Liver (tissue), 9 donors: ENCODE data around the gene SAFB. TPM values are rescaled to one million over a fixed set of nuclear protein-coding genes. Genes with fewer than 3 reads are reported as not detected.

Experiments
- DNase-seq: peaks from one replicate; pipeline ENCODE4 v3.0.0-alpha.2; 2017; ENCODE audit warnings: low spot score
- H3K27ac ChIP-seq, 2 donors: one replicate each; pipeline ENCODE4 v1.7.0; 2013; ENCODE audit warnings: inconsistent platforms in 2 of 2, low read length in 2 of 2, control low read depth in 1 of 2, low read depth in 1 of 2, mild to moderate bottlenecking in 1 of 2
- H3K27me3 ChIP-seq, 4 donors: one replicate each; pipeline versions ENCODE4 v1.6.1 to v1.7.0; 2013; ENCODE audit warnings: low read length in 3 of 4, inconsistent platforms in 1 of 4, mild to moderate bottlenecking in 1 of 4, moderate library complexity in 1 of 4; ENCODE audit not compliant: control insufficient read depth in 4 of 4, insufficient read depth in 4 of 4
- H3K36me3 ChIP-seq, 4 donors: one replicate each; pipeline versions ENCODE4 v1.6.1 to v1.7.0; 2013; ENCODE audit warnings: low read length in 3 of 4, mild to moderate bottlenecking in 3 of 4, low read depth in 1 of 4, moderate library complexity in 1 of 4; ENCODE audit not compliant: control insufficient read depth in 4 of 4, insufficient read depth in 3 of 4
- H3K4me1 ChIP-seq, 4 donors: one replicate each; pipeline versions ENCODE4 v1.6.1 to v1.7.0; 2013; ENCODE audit warnings: low read length in 3 of 4, mild to moderate bottlenecking in 3 of 4, moderate library complexity in 1 of 4; ENCODE audit not compliant: control insufficient read depth in 4 of 4, insufficient read depth in 4 of 4
- H3K4me3 ChIP-seq, 3 donors: one replicate each; pipeline versions ENCODE4 v1.6.1 to v1.7.0; 2013; ENCODE audit warnings: low read length in 3 of 3, control low read depth in 1 of 3, low read depth in 1 of 3, mild to moderate bottlenecking in 1 of 3
- H3K9ac ChIP-seq, 2 donors: one replicate each; pipeline ENCODE4 v1.7.0; 2013; ENCODE audit warnings: low read length in 2 of 2, mild to moderate bottlenecking in 2 of 2, moderate library complexity in 2 of 2, control low read depth in 1 of 2, low read depth in 1 of 2
- H3K9me3 ChIP-seq, 4 donors: one replicate each; pipeline versions ENCODE4 v1.6.1 to v1.7.0; 2013; ENCODE audit warnings: low read length in 3 of 4; ENCODE audit not compliant: control insufficient read depth in 4 of 4
- EGR1 ChIP-seq, 2 donors: IDR thresholded peaks; 2 replicates each; pipeline ENCODE4 v1.6.1; 2016 to 2018; ENCODE audit warnings: antibody characterized with exemption in 2 of 2, low read depth in 2 of 2
- FOXA1 ChIP-seq: IDR thresholded peaks from 2 replicates; pipeline ENCODE4 v1.6.1; 2016; ENCODE audit warnings: antibody characterized with exemption
- FOXA2 ChIP-seq: IDR thresholded peaks from 2 replicates; pipeline ENCODE4 v1.6.1; 2016; ENCODE audit warnings: antibody characterized with exemption
- HNF4G ChIP-seq: IDR thresholded peaks from 2 replicates; pipeline ENCODE4 v1.6.1; 2016; ENCODE audit warnings: antibody characterized with exemption
- JUND ChIP-seq, 2 donors: IDR thresholded peaks; 2 replicates each; pipeline ENCODE4 v1.6.1; 2016; ENCODE audit warnings: antibody characterized with exemption in 2 of 2
- NR2F2 ChIP-seq: IDR thresholded peaks from 2 replicates; pipeline ENCODE4 v1.6.1; 2016; ENCODE audit warnings: antibody characterized with exemption
- RAD21 ChIP-seq, 2 donors: IDR thresholded peaks; 2 replicates each; pipeline ENCODE4 v1.6.1; 2016; ENCODE audit warnings: antibody characterized with exemption in 2 of 2, mild to moderate bottlenecking in 2 of 2
- RXRA ChIP-seq, 2 donors: IDR thresholded peaks; 2 replicates each; pipeline ENCODE4 v1.6.1; 2017 to 2018; ENCODE audit warnings: antibody characterized with exemption in 2 of 2, mild to moderate bottlenecking in 1 of 2
- SP1 ChIP-seq: IDR thresholded peaks from 2 replicates; pipeline ENCODE4 v1.6.1; 2018; ENCODE audit warnings: antibody characterized with exemption, mild to moderate bottlenecking
- TAF1 ChIP-seq: conservative IDR thresholded peaks from 2 replicates; pipeline ENCODE4 v1.6.1; 2016; ENCODE audit warnings: antibody characterized with exemption, mild to moderate bottlenecking
- YY1 ChIP-seq: IDR thresholded peaks from 2 replicates; pipeline ENCODE4 v1.6.1; 2016; ENCODE audit warnings: antibody characterized with exemption, mild to moderate bottlenecking
- WGBS: extraction: QIAGEN DNeasy Blood & Tissue Kit; methylation state at CpG from one replicate; pipeline ENCODE4 v1.1.7; 2013; 5-methylcytosine and 5-hydroxymethylcytosine counted together
- polyA plus RNA-seq, 2 donors: library from polyadenylated mRNA; stranded (reverse) in 1 of 2; unstranded in 1 of 2; fragments of 200-250 nt in 1 of 2; fragments of >200 nt in 1 of 2; fragmentation: Nextera tagmentation in 1 of 2; extraction: Ambion mirVana in 1 of 2; gene quantifications; one replicate each; pipeline versions ENCODE4 v1.2.1 to v1.2.3, GENCODE V29; 2013 to 2015
- total RNA-seq, 2 donors: library from RNA; depleted of rRNA; stranded (reverse); fragments of >200 nt; gene quantifications; one replicate each; pipeline ENCODE4 v1.2.3, GENCODE V29; 2014
- TF ChIP-seq, protein P1 (sequence below): fragments of 150-350 bp; IDR thresholded peaks from 2 replicates; pipeline ENCODE4 v1.5.1; 2017; ENCODE audit warnings: improper control_type of control experiment, low read depth, low read length; ENCODE audit not compliant: missing input control
- TF ChIP-seq, protein P2 (sequence below): IDR thresholded peaks from 2 replicates; pipeline ENCODE4 v1.6.1; 2016; ENCODE audit warnings: antibody characterized with exemption
- TF ChIP-seq, protein P3 (sequence below): IDR thresholded peaks from 2 replicates; pipeline ENCODE4 v1.6.1; 2016; ENCODE audit warnings: antibody characterized with exemption, mild to moderate bottlenecking
- donor health status: healthy.
- donor health status: healthy.
- donor health status: healthy.
- donor health status: healthy.
- donor health status: healthy.

SAFB gene
- total and polyA plus RNA-seq, 4 donors, result 16.5 to 65.0 (median 38.5) TPM

DNA sequence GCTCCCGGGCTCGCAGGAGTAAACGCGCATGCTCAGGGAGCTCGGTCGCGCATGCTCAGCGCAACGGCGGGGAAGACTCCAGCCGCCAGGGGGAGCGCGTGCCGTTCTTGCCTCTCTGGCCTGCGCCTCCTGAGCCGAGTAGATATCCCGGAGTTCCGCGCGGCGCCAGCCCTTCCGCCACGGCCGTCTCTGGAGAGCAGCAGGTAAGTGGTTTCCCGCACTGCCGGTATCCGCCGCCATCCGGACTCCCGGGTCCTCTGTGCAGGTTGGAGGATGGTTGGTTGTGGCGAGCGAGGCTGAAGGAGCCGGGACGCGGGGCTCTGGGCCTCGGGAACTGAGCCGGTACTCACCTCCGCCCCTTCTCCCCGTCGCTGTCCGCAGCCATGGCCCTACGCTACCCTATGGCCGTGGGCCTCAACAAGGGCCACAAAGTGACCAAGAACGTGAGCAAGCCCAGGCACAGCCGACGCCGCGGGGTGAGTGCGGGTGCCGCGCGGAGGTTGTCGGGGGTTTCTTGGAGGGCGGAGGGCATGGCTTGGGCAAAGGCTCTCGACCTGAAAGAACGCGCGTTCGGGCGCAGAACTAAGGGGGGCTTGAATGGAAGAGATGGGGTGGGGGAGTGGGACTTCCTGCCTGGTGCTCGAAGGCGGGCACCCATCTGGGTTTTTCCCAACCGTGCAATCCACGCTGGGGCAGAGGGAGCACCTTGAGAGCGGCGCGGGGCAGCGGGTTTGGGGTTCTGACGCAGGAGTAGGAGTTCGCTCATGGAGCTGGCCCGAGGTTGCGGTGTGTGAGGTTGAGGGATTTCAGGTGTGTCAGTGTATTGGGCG lies 67.5 kb downstream of the SAFB start, which contains the start of gene RPL36 (continued):
- TF ChIP-seq, protein P1, sequence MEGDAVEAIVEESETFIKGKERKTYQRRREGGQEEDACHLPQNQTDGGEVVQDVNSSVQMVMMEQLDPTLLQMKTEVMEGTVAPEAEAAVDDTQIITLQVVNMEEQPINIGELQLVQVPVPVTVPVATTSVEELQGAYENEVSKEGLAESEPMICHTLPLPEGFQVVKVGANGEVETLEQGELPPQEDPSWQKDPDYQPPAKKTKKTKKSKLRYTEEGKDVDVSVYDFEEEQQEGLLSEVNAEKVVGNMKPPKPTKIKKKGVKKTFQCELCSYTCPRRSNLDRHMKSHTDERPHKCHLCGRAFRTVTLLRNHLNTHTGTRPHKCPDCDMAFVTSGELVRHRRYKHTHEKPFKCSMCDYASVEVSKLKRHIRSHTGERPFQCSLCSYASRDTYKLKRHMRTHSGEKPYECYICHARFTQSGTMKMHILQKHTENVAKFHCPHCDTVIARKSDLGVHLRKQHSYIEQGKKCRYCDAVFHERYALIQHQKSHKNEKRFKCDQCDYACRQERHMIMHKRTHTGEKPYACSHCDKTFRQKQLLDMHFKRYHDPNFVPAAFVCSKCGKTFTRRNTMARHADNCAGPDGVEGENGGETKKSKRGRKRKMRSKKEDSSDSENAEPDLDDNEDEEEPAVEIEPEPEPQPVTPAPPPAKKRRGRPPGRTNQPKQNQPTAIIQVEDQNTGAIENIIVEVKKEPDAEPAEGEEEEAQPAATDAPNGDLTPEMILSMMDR, result peak; percentile 98
- TF ChIP-seq, protein P2, sequence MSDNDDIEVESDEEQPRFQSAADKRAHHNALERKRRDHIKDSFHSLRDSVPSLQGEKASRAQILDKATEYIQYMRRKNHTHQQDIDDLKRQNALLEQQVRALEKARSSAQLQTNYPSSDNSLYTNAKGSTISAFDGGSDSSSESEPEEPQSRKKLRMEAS, result no peak
- TF ChIP-seq JUND (IDR thresholded peaks at IDR 0.05) (peak in 1 of 2 donors; percentile 31), NR2F2 (no peak), HNF4G (no peak), TAF1 (peak; percentile 99), FOXA2 (no peak)

DNA sequence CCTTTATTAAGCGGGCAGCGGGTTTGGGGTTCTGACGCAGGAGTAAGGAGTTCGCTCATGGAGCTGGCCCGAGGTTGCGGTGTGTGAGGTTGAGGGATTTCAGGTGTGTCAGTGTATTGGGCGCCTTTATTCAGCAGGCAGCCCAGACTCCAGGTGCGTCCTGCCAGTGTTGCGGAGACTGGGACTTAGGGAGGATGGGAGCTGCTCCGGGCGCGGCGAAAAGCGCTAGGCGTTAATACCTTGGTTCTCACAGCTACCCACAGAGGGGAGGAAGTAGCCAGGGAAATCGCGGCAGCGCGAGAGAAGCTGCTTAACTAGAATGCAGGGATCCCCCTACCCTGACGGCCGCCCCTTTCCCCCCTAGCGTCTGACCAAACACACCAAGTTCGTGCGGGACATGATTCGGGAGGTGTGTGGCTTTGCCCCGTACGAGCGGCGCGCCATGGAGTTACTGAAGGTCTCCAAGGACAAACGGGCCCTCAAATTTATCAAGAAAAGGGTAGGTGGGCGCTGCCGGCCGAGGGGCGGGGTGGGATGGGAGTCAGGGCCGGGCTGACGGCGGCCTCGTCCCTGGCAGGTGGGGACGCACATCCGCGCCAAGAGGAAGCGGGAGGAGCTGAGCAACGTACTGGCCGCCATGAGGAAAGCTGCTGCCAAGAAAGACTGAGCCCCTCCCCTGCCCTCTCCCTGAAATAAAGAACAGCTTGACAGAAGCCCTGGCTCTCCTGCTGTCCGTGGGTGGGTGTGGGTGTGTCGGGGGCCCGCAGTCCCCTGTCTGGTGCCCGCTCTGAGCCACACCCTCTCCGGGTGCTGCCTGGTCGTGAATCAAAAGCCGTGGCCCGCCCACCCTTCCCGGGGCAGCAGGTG lies 68.3 kb downstream of the SAFB start:
- Histone ChIP-seq H3K27ac (peak overlapping the region; percentile 75 to 82), H3K27me3 (no peaks in the 10 kb centered on the region), H3K36me3 (peaks cover 11 to 42% (median 20%) of the 10 kb centered on the region in 4 donors), H3K9me3 (no peaks in the 10 kb centered on the region), H3K4me3 (peak overlapping the region; percentile 66 to 88 (median 82)), H3K4me1 (peaks cover 6 to 27% (median 14%) of the 10 kb centered on the region in 4 donors), H3K9ac (peak overlapping the region; percentile 29 to 85)
- 8% methylated on average over 54 of the region's 54 CpGs for WGBS
- no peak for DNase-seq
- peak; percentile 17 for TF ChIP-seq YY1
- TF ChIP-seq, protein P2, result no peak

DNA sequence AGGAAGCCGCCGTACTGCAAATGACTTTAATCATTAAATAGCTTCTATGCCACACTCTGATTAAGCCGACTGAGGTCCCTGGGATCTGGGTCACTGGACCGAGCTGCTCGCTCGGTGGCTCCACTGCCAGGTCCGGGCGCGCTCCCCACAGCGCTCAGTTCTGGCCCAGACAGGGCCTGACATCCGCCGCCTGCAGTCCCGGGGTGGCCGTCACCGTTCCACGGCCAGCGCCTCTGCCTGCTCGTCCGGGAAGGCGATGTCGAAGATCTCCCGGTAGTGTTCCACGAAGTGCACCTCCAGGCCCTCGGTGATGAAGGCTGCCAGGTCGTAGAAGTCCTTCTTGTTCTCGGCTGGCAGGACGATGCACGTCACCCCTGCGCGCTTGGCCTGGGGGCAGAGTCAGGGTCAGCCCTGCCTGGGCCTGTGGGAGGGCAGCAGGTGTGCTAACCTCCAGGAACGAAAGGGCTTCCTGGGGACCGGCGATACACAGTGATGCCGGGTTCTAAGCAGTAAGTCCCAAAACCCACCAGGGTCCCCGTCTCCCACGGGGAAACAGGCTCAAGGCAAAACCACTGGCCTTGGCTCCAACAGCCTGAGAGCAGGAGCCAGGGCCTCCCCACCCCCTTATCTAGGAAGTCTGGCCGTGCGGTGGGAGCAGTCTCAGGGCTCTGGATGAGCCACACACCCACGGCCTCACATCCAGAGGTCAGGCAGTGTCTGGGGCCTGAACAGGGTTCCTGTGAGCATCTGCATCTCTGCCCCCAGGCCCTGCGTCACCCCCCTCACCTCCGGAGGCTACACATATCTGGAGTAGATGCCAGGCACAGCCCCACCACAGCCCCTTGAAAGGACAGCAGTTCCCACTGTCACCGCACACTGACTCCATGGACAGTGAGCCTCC lies 69.2 kb downstream of the SAFB start:
- Histone ChIP-seq H3K9ac (no peak overlapping the region), H3K4me1 (peaks cover 6 to 27% (median 11%) of the 10 kb centered on the region in 4 donors), H3K27me3 (no peaks in the 10 kb centered on the region), H3K9me3 (no peaks in the 10 kb centered on the region), H3K4me3 (peak overlapping the region in 1 of 3 donors; percentile 66), H3K36me3 (peaks cover 11 to 51% (median 21%) of the 10 kb centered on the region in 4 donors), H3K27ac (no peak overlapping the region)
- TF ChIP-seq SP1, result no peak
- TF ChIP-seq, protein P3, sequence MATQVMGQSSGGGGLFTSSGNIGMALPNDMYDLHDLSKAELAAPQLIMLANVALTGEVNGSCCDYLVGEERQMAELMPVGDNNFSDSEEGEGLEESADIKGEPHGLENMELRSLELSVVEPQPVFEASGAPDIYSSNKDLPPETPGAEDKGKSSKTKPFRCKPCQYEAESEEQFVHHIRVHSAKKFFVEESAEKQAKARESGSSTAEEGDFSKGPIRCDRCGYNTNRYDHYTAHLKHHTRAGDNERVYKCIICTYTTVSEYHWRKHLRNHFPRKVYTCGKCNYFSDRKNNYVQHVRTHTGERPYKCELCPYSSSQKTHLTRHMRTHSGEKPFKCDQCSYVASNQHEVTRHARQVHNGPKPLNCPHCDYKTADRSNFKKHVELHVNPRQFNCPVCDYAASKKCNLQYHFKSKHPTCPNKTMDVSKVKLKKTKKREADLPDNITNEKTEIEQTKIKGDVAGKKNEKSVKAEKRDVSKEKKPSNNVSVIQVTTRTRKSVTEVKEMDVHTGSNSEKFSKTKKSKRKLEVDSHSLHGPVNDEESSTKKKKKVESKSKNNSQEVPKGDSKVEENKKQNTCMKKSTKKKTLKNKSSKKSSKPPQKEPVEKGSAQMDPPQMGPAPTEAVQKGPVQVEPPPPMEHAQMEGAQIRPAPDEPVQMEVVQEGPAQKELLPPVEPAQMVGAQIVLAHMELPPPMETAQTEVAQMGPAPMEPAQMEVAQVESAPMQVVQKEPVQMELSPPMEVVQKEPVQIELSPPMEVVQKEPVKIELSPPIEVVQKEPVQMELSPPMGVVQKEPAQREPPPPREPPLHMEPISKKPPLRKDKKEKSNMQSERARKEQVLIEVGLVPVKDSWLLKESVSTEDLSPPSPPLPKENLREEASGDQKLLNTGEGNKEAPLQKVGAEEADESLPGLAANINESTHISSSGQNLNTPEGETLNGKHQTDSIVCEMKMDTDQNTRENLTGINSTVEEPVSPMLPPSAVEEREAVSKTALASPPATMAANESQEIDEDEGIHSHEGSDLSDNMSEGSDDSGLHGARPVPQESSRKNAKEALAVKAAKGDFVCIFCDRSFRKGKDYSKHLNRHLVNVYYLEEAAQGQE, result no peak
- no peak for TF ChIP-seq RXRA (IDR thresholded peaks at IDR 0.05)
- TF ChIP-seq, protein P1, result no peak
- TF ChIP-seq FOXA1, result no peak
- TF ChIP-seq NR2F2, result no peak
- TF ChIP-seq FOXA2, result no peak
- TF ChIP-seq YY1, result no peak
- no peak for TF ChIP-seq RAD21 (IDR thresholded peaks at IDR 0.05)
- TF ChIP-seq EGR1 (IDR thresholded peaks at IDR 0.05; ENCODE audit: low read depth in 2 of 2), result no peak
- 74% methylated on average over 42 of the region's 42 CpGs for WGBS
- DNase-seq, result no peak
